ENCODE results near the gene CCT6B.
A peak's percentile ranks its signal among the peaks of the same experiment; 100 is the strongest.

The CCT6B gene

DNA sequence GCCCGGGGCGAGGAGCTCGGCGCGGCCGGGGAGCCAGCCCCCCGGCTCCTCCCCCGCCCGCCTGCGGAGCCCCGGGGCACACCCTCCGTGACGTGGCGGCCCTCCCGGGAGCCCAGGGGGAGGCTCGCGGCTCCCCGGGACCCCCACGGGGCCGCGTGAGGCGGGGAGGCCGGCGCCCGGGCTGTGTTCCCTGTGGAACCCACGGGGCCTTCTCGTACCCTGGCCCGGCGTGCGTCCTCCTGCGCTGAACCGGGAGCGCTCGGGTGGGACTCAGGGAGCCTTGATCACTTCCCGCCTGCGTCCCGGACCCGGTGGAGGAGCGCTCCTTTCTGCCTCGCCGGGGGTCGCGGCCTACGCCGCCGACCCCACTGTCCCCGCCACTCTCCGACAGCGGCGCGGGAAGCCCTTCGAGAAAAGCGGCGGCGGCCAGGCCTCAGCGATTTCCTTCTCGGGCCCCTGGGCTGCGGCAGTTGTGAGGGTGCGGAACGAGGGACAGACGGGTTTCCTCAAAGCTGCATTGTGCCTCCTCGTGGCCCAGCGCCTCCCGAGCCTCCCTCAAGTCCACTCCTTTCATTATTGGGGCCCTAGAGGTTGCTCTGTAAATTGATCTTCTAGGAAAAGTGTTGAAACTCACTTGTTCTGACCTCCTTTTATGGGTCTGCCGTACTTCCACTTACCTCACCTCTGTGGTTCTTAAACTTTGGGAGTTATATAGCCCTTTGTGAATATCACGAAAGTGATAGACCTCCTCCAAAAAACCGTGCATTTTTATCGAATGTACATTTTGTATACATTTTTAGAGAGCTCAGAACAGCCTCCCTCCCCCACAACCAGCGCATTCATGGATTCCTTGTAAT is 19.6 kb upstream of the CCT6B start:
- H2AFZ ChIP-seq (ENCODE audit: low read length) = peak overlapping the region; percentile 92
- H3K4me2 ChIP-seq (ENCODE audit: low read depth, low read length, poor library complexity, severe bottlenecking) = peak overlapping the region; percentile 88
- H3K9ac ChIP-seq (ENCODE audit: low read depth, low read length, poor library complexity, severe bottlenecking) = peak overlapping the region; percentile 92
- TF ChIP-seq CTCF (conservative IDR thresholded peaks at IDR 0.05; ENCODE audit: low read length) (peak; percentile 56), EZH2phosphoT487 (IDR thresholded peaks at IDR 0.05; ENCODE audit: borderline replicate concordance) (no peak)
- H3F3A ChIP-seq (ENCODE audit: low read depth) = no peaks in the 10 kb centered on the region
- no peaks in the 10 kb centered on the region for H4K20me1 ChIP-seq (ENCODE audit: insufficient read depth, low read length, poor library complexity, severe bottlenecking)
- peaks cover 43% of the 10 kb centered on the region for H3K79me2 ChIP-seq (ENCODE audit: insufficient read depth, low read length)
- H3K4me3 ChIP-seq (ENCODE audit: low read length, poor library complexity, severe bottlenecking) = peak overlapping the region; percentile 81
- H3K9me2 ChIP-seq (replicated peaks; ENCODE audit: low read depth, low read length) = no peaks in the 10 kb centered on the region
- H3K36me3 ChIP-seq (ENCODE audit: insufficient read depth, low read length) = no peaks in the 10 kb centered on the region
- H3K9me3 ChIP-seq (ENCODE audit: insufficient read depth, low read depth, low read length) = no peaks in the 10 kb centered on the region
- no peaks in the 10 kb centered on the region for H3K27me3 ChIP-seq (ENCODE audit: insufficient read depth, low read length, poor library complexity, severe bottlenecking)
- peaks cover 53% of the 10 kb centered on the region for H3K4me1 ChIP-seq (ENCODE audit: insufficient read depth, low read length, poor library complexity, severe bottlenecking)

GRCh38 chr17:34980353-34980680 is 19.1 kb upstream of the CCT6B start, which contains the start of gene LIG3:
TSS of gene LIG3 (plus strand) at chr17:34980512. CDS start at chr17:34983006, 2,494 bp downstream.
- Histone ChIP-seq H3K9me2 (replicated peaks; ENCODE audit: low read depth, low read length) (no peaks in the 10 kb centered on the region), H3K9ac (ENCODE audit: low read depth, low read length, poor library complexity, severe bottlenecking) (peak within 1 kb of the TSS; percentile 92), H3F3A (ENCODE audit: low read depth) (no peaks in the 10 kb centered on the region), H3K9me3 (ENCODE audit: insufficient read depth, low read depth, low read length) (no peaks in the 10 kb centered on the region), H3K4me2 (ENCODE audit: low read depth, low read length, poor library complexity, severe bottlenecking) (peak within 1 kb of the TSS; percentile 94), H4K20me1 (ENCODE audit: insufficient read depth, low read length, poor library complexity, severe bottlenecking) (no peaks in the 10 kb centered on the region), H3K4me1 (ENCODE audit: insufficient read depth, low read length, poor library complexity, severe bottlenecking) (peaks cover 47% of the 10 kb centered on the region), H3K36me3 (ENCODE audit: insufficient read depth, low read length) (no peaks in the 10 kb centered on the region), H3K4me3 (ENCODE audit: low read length, poor library complexity, severe bottlenecking) (peak within 1 kb of the TSS; percentile 81), H2AFZ (ENCODE audit: low read length) (peak within 1 kb of the TSS; percentile 92), H3K79me2 (ENCODE audit: insufficient read depth, low read length) (peaks cover 40% of the 10 kb centered on the region), H3K27me3 (ENCODE audit: insufficient read depth, low read length, poor library complexity, severe bottlenecking) (no peaks in the 10 kb centered on the region)
- TF ChIP-seq CTCF (conservative IDR thresholded peaks at IDR 0.05; ENCODE audit: low read length) = no peak
- no peak for TF ChIP-seq EZH2phosphoT487 (IDR thresholded peaks at IDR 0.05; ENCODE audit: borderline replicate concordance)

DNA sequence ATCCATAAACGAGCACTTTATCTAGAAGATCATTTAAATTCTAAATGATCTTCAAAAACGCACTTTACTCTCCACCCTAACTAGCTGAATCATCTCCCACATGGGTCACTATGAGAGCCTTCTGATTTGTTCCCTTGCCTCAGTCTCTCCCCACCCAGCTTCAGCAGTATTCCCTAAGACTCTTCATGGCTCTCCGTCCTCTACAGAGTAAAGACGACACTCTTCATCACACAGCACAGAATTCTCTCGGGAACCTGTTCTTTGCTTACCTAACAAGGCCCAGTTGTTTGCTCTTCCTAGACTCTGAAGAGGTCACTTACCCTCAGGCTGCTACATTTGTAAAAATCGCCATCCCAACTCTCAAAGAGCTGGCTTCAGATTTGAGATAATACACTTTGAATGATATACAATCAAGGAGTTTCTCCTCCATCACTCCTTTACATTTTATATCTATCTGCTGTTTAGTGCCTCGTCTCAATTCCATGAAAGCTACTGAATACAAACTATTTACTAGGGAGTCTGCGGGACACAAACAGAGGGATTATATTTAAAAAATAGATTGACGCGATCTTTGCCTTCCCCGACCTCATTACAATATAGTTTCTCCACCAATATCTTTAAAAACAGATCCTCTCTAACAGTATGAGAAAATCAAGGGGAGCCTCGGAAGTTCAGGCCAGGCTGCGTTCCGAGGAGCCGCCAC is 18.5 kb upstream of the CCT6B start:
- Histone ChIP-seq H3K9me2 (replicated peaks; ENCODE audit: low read depth, low read length) (no peaks in the 10 kb centered on the region), H4K20me1 (ENCODE audit: insufficient read depth, low read length, poor library complexity, severe bottlenecking) (no peaks in the 10 kb centered on the region), H3K9me3 (ENCODE audit: insufficient read depth, low read depth, low read length) (no peaks in the 10 kb centered on the region), H3K36me3 (ENCODE audit: insufficient read depth, low read length) (no peaks in the 10 kb centered on the region), H3K4me3 (ENCODE audit: low read length, poor library complexity, severe bottlenecking) (peak overlapping the region; percentile 81), H3K4me2 (ENCODE audit: low read depth, low read length, poor library complexity, severe bottlenecking) (peak overlapping the region; percentile 94), H3K27me3 (ENCODE audit: insufficient read depth, low read length, poor library complexity, severe bottlenecking) (no peaks in the 10 kb centered on the region), H3K79me2 (ENCODE audit: insufficient read depth, low read length) (peaks cover 35% of the 10 kb centered on the region), H3F3A (ENCODE audit: low read depth) (no peaks in the 10 kb centered on the region), H3K9ac (ENCODE audit: low read depth, low read length, poor library complexity, severe bottlenecking) (peak overlapping the region; percentile 92), H2AFZ (ENCODE audit: low read length) (peak overlapping the region; percentile 92), H3K4me1 (ENCODE audit: insufficient read depth, low read length, poor library complexity, severe bottlenecking) (peaks cover 43% of the 10 kb centered on the region)
- no peak for TF ChIP-seq EZH2phosphoT487 (IDR thresholded peaks at IDR 0.05; ENCODE audit: borderline replicate concordance)
